GM21447 (cell line): Measurements from ENCODE around the gene ZNF653.

Experiments
- ATAC-seq: cut with Tn5 transposase; IDR thresholded peaks from one replicate; pipeline ENCODE4 v1.9.1; 2021; ENCODE audit not compliant: unreplicated experiment

The ZNF653 gene

GRCh38 chr19:11513946-11514345 lies 8.3 kb upstream of the ZNF653 start:
- no peak for ATAC-seq

GRCh38 chr19:11510444-11510843 lies 4.8 kb upstream of the ZNF653 start:
- no peak for ATAC-seq

- ATAC-seq: no peak
Measured at GRCh38 chr19:11507370-11508078, 1.9 kb upstream of the ZNF653 start.

GRCh38 chr19:11506967-11507366 lies 1.3 kb upstream of the ZNF653 start:
- ATAC-seq: no peak

- peak; percentile 24 for ATAC-seq
Measured at GRCh38 chr19:11506101-11506555, 489 bp upstream of the ZNF653 start.

GRCh38 chr19:11505032-11505503 lies 571 bp downstream of the ZNF653 start:
- ATAC-seq: peak; percentile 87

- ATAC-seq: no peak
Measured at GRCh38 chr19:11504502-11505031, 1.1 kb downstream of the ZNF653 start.

- no peak for ATAC-seq
Measured at GRCh38 chr19:11499890-11500420, 5.7 kb downstream of the ZNF653 start.

- ATAC-seq: no peak
Measured at GRCh38 chr19:11499220-11499726, 6.4 kb downstream of the ZNF653 start.

- ATAC-seq: no peak
Measured at GRCh38 chr19:11496391-11497163, 9.1 kb downstream of the ZNF653 start.

GRCh38 chr19:11495885-11496284 lies 9.8 kb downstream of the ZNF653 start:
- ATAC-seq: no peak

- ATAC-seq: no peak
Measured at GRCh38 chr19:11495481-11495880, 10.2 kb downstream of the ZNF653 start.

GRCh38 chr19:11494634-11495285 lies 10.9 kb downstream of the ZNF653 start:
- no peak for ATAC-seq

GRCh38 chr19:11489378-11489777 lies 16.3 kb downstream of the ZNF653 start:
- no peak for ATAC-seq

GRCh38 chr19:11486661-11487503 lies 18.8 kb downstream of the ZNF653 start:
- no peak for ATAC-seq

GRCh38 chr19:11485245-11485837 lies 20.3 kb downstream of the ZNF653 start:
- ATAC-seq: no peak

- ATAC-seq: no peak
Measured at GRCh38 chr19:11483366-11484111, 22.1 kb downstream of the ZNF653 start.

- ATAC-seq: peak; percentile 68
Measured at GRCh38 chr19:11482384-11483050, 23.1 kb downstream of the ZNF653 start.
